ENCODE measurements around the gene IL32.

The IL32 gene

GRCh38 chr16:3027983-3028715 lies 37.3 kb upstream of the IL32 start:
- peak; percentile 79 for DNase-seq (ENCODE audit: low spot score)

DNA sequence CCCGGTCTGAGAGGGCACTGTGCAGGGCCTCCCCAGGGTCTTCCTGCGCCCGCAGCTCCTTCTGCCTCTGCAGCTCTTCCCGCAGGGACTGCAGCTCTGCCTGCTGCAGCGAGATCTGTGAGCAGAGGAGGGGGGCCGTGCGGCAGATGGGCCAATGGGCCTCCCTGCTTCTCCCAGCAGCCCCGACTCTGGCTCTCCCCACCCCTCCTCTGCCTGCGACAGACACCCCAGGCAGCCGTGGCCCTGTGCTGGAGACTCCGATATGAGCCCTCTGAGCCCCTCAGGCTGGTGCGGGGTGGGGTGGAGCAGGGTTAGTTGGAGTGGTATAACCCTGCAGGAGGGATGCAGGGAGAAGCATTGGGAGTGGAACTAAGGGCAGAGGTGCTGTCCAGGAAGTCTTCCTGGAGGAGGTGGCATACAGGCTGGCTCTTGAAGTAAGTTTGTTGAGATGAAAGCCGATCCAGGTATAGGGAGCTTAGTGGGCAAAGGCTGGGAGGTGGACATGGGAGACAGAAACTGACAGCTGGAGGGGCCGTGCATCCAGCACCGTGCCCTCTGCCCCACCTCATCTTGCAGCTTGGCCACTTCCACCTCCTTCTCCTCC lies 36.6 kb upstream of the IL32 start:
- no peak for DNase-seq (ENCODE audit: low spot score)

DNA sequence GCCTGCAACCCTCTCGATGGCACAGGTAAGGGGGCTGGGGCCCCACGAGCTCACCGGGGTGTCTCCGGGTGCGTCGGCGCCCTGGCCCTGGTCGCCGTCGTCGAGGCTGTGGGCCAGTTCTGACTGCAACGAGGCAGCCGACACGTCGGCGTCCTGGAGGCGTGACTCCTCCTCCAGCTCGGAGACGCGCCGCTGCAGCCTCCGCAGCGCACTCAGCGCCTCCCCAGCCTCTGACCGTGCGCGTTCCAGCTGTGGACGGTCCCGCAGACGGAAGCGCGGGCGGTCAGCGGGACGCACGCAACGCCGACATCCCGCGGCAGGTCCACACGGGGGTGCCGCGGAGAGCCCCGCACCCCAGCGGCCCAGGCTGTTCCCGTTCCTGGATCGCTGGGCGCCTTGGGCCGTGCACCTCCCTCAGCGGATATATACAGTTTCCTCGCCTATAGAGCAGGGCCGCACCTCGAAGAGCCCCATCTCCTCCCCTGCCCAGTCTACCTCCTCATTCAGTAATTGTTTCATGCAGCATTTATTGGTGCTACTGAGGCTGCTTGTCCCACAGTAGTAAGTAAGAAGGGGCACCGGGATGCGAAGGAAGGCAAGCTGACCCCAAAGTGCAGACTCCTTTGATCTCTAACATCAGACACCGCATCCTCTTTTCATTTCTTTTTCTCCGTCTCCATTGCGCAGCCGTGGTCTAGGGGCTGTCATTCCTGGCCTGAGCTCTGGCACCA lies 35.8 kb upstream of the IL32 start:
- no peak for DNase-seq (ENCODE audit: low spot score)

DNA sequence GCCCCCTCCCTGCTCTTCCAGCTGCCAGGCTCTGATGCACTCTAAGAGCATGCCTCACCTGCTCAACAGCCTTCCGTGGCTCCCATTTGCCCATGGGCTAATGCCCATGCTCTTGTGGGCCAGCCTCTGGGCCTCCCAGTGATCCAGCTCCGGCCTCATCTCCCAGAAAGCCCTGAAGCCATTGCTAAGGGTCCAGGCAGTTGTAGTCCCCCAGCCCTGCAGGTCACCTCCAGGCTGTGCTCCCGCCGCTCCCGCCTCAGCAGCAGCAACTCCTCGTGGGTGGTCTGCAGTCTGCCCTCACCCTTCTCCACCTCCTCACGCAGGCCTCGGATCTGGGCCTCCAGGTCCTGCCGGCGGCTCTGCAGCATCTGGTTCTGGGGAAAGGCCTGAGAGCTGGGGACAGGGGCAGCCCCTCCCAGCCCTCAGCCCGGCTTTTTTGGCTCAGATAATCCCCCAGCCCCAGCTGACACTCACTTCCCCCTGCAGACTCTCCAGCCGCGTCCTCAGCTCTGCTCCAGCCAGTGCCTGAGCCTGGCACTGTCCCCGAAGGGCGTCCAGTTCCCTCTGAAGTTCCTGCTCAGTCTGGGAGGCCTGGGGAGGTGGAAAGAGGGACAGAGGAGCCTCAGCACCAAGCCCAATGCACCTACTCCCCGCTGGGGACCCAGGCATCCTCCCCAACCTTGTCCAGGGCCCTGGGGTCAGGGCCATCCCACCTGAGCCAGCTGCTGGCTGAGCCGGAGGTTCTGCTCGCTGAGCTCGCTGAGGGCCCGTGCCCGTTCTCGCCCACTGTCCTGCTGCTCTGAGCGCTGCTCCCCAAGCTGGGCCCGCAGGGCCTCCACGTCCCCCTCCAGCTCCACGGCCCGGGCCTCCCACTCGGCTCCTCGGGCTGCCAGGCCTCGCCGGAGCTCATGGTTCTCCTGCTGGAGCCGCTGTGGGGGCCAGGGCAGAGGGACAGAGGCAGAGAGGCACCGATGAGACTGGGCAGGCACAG lies 34.9 kb upstream of the IL32 start:
- no peak for DNase-seq (ENCODE audit: low spot score)

DNA sequence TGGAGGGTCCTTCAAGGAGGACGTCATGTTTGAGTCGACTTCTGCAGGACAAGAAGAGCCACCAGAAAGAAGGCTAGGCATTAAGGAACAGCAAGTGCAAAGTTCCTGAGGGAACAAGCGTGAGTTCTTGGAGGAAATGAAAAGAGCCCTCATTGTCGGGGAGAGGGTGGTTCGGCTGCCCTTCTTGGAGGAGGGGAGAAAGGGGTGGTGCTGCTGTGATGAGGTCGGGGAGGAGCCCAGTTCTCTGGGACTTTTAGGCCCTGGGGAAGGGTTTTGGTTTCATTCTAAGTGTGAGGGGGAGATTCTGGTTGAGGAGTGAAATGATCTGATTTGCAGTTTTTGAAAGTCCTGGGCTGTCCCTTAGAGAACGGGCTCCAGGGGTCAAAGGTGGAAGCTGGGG lies 32.8 kb upstream of the IL32 start:
- DNase-seq (ENCODE audit: low spot score), result no peak

DNA sequence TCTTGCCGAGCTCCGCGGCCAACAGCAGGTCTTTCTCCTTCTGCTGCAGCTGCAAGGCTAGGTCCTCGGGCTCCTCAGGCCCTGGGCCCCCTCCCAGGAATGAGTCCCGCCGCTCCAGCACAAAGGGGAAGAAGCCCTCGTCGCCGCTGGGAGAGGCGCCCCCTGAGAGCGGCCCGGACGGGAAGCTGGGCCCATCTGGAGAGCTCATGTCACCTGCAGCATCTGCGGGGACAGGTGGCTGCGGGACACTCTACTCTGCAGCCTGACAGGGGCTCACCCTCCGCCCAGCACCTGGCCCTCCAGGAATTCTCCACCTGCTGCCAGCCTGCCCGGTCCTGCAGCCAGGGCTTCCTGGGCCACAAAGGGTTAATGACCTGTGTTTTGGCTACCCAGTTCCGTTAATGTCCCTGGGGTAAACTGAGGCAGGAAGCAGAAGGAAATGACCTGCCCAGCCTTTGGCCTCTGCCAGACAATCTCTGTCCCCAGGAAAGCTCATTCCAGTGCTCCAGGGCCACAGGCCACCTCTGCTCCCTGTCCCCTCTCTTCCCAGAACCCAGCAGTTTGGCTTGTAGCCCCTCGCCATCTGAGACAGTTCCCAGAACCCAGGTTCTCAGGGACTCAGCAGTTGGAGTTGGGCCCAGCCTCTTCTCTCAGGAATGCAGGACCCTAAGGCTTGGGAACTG lies 30.0 kb upstream of the IL32 start:
- no peak for DNase-seq (ENCODE audit: low spot score)

GRCh38 chr16:3035972-3036725 lies 29.3 kb upstream of the IL32 start:
- DNase-seq (ENCODE audit: low spot score), result no peak

DNA sequence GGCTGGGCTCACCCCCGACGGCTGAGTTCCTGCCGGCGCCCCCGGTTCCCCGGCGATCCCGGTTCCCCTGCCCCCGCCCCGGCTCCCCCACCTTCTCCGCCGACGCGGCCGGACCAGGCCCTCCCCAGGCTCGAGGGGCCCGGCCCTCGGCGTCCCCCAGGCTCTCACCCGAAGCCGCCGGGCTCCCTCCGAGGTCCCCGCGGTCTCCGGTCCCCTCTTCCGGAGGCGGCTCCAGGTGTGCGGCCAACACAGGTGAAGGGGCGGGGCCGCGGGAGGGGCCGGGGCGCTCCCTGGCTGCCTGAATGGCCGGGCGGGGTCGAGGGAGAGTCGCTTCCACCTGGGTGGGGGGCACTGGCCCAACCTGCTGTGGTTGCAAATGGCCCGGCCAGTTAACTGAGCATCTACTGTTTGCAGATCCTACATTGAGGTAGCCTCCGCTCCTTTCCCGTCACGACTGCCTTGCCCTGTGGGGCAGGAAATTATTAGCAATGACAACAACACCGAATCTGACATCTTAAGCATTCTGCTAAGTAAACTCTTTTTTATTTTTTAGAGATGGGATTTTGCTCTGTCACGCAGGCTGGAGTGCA lies 28.6 kb upstream of the IL32 start, which contains the start of gene BICDL2:
TSS of gene BICDL2 (minus strand) at position 219 of the 590 bp plus-strand sequence. CDS start 1,448 bp downstream, outside the sequence.
- peak; percentile 51 for DNase-seq (ENCODE audit: low spot score)

DNA sequence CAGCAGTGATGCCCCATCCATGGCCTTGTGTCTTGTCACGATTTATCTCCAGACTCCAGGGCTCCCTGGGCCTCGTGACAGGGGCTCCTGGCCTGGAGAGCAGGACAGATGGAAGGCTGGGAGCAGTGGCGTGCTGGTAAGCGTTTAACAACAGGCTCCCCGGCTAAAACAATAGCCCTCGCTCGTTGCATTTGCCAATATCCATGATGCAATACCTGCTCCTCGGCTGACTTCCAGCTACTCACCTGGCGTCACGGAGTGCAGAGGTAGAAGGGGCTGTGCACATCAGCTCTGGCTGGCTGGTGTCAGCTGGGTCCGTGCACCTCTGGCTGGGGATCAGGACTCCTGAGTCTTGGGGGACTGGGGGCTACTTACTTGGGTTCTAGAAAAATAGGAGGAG lies 27.2 kb upstream of the IL32 start:
- DNase-seq (ENCODE audit: low spot score), result no peak

GRCh38 chr16:3038896-3039295 lies 26.5 kb upstream of the IL32 start:
- DNase-seq (ENCODE audit: low spot score), result no peak

- no peak for DNase-seq (ENCODE audit: low spot score)
Measured at GRCh38 chr16:3042376-3042775, 23.1 kb upstream of the IL32 start.

GRCh38 chr16:3044708-3045107 lies 20.7 kb upstream of the IL32 start:
- no peak for DNase-seq (ENCODE audit: low spot score)

- DNase-seq (ENCODE audit: low spot score), result no peak
Measured at GRCh38 chr16:3045758-3046640, 19.4 kb upstream of the IL32 start, which contains the start of gene MMP25. MMP25 (plus strand) TSS chr16:3046561; CDS start chr16:3046918, 357 bp downstream.

DNA sequence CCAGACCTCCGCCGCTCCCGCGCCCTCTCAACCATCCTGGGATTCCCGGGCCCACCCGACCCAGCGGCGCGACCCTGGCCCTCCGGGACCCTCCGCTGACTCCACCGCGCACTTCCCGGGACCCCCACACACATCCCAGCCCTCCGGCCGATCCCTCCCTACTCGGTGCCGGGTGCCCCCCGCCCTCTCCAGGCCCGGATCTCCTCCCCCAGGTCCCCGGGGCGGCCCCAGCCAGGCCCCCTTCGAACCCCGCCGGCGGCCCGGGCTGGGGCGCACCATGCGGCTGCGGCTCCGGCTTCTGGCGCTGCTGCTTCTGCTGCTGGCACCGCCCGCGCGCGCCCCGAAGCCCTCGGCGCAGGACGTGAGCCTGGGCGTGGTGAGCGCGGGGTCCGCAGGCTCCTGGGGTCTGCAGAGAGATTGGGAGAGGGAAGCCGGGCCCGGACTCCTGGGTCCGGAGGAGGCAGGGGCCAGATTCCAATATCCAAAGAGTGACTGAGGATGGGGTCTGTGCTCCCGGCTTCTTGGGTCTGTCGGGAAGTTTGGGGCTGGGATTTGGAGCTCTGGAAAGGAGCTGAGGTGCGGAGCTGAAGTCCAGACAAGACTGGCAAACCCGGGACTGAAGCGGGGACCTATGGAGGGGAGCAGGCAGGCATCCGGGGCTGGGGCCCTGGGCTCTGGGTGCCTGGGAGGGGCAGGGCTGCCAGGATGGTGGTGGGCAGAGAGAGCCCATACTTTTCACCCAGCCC lies 18.6 kb upstream of the IL32 start:
- no peak for DNase-seq (ENCODE audit: low spot score)

DNA sequence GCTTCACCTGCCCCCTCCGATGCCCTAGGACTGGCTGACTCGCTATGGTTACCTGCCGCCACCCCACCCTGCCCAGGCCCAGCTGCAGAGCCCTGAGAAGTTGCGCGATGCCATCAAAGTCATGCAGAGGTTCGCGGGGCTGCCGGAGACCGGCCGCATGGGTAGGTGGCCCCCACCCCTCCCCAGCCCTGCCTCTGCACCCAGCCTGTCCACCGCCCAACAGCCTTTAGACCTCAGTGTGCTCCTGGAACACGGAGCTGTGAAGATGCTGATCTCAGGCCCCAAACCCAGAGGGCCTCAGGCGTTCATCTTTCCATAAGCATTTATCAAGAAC lies 18.1 kb upstream of the IL32 start:
- no peak for DNase-seq (ENCODE audit: low spot score)

GRCh38 chr16:3049921-3050481 lies 15.4 kb upstream of the IL32 start:
- DNase-seq (ENCODE audit: low spot score), result no peak

GRCh38 chr16:3050487-3050886 lies 15.0 kb upstream of the IL32 start:
- DNase-seq (ENCODE audit: low spot score), result no peak

GRCh38 chr16:3051009-3051408 lies 14.4 kb upstream of the IL32 start:
- no peak for DNase-seq (ENCODE audit: low spot score)

Measured in LoVo (cell line).